HG03095 (cell line): ENCODE data around the gene POM121L2.

Source experiments
- ATAC-seq: cut with Tn5 transposase; IDR thresholded peaks from one replicate; pipeline ENCODE4 v1.9.1; 2021; ENCODE audit warnings: moderate library complexity; ENCODE audit not compliant: unreplicated experiment

The POM121L2 gene

GRCh38 chr6:27312146-27312949, at the start of gene POM121L2:
Gene POM121L2 (minus strand): TSS chr6:27312273. CDS start chr6:27312170, 103 bp downstream.
- ATAC-seq, result no peak

GRCh38 chr6:27359231-27359630, 47.2 kb upstream of the POM121L2 start:
- ATAC-seq, result no peak

- ATAC-seq, result no peak
Measured at GRCh38 chr6:27358786-27359185, 46.7 kb upstream of the POM121L2 start.

- no peak for ATAC-seq
Measured at GRCh38 chr6:27352850-27353249, 40.8 kb upstream of the POM121L2 start.

- no peak for ATAC-seq
Measured at GRCh38 chr6:27334141-27334540, 22.1 kb upstream of the POM121L2 start.

GRCh38 chr6:27333642-27334040, 21.6 kb upstream of the POM121L2 start:
- ATAC-seq, result no peak

GRCh38 chr6:27332692-27333641, 20.9 kb upstream of the POM121L2 start:
- no peak for ATAC-seq

- no peak for ATAC-seq
Measured at GRCh38 chr6:27327023-27327738, 15.1 kb upstream of the POM121L2 start.

- no peak for ATAC-seq
Measured at GRCh38 chr6:27321901-27322300, 9.8 kb upstream of the POM121L2 start.

- ATAC-seq, result no peak
Measured at GRCh38 chr6:27321370-27321769, 9.3 kb upstream of the POM121L2 start.

- ATAC-seq, result no peak
Measured at GRCh38 chr6:27318973-27319372, 6.9 kb upstream of the POM121L2 start.

GRCh38 chr6:27314046-27314445, 2.0 kb upstream of the POM121L2 start:
- ATAC-seq, result no peak

- ATAC-seq, result no peak
Measured at GRCh38 chr6:27312950-27313271, 838 bp upstream of the POM121L2 start.

GRCh38 chr6:27311806-27312145, 297 bp downstream of the POM121L2 start:
- ATAC-seq, result no peak

- no peak for ATAC-seq
Measured at GRCh38 chr6:27303613-27304272, 8.3 kb downstream of the POM121L2 start.

GRCh38 chr6:27297857-27298730, 14.0 kb downstream of the POM121L2 start:
- ATAC-seq, result no peak

GRCh38 chr6:27297484-27297856, 14.6 kb downstream of the POM121L2 start:
- no peak for ATAC-seq

GRCh38 chr6:27296106-27296783, 15.8 kb downstream of the POM121L2 start:
- ATAC-seq, result no peak

GRCh38 chr6:27295301-27296079, 16.6 kb downstream of the POM121L2 start:
- no peak for ATAC-seq
